Suppressor macrophage treated with lipopolysaccharide for 1 hour (primary cell): ENCODE data around the gene JAKMIP1.
"Not testable (repeated sequence)": the region's sequence is repeated elsewhere in the genome, so short reads cannot be mapped to it uniquely, and the experiment has no call there.

Experiments used
- DNase-seq, 3 donors: peaks; one replicate each; pipeline ENCODE4 v3.0.0-alpha.2; 2020 to 2022

JAKMIP1 gene

DNA sequence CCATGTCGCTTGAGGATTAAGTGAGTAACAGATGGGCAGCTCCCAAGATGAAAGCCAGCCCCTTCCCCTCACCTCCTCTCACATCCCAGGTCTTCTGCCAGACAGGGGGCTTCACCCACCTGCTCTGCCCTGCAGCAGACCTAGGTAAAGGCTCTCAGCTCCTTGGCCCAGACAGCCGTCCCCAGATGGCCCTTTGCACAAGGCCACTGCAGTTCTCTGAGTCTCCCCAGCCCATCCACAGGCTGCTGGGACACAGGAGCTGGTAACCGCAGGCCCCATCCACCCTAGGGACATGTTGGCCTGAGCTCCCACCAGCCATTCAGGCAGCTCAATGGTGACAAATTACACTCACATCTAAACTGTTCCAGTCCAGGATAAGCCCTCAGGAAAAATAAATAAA, 197.4 kb downstream of the JAKMIP1 start:
- DNase-seq = no peak

DNA sequence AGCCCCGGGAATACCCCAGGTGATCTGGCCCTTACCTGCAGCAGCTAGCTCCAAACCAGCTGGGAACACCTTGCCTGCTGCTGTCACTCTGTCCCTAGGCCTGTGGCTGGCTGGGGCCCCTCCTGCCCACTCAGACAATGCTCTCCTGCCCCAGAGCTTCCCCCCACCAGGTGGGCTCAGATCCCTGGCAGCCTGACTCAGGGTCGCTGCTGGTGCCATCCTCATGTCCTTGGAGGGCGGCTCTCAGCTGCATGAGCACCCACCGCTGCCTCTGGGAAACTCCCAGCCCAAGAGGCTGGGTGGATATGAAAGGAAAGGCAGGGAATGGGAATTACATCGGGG, 197.9 kb downstream of the JAKMIP1 start:
- DNase-seq = no peak

DNA sequence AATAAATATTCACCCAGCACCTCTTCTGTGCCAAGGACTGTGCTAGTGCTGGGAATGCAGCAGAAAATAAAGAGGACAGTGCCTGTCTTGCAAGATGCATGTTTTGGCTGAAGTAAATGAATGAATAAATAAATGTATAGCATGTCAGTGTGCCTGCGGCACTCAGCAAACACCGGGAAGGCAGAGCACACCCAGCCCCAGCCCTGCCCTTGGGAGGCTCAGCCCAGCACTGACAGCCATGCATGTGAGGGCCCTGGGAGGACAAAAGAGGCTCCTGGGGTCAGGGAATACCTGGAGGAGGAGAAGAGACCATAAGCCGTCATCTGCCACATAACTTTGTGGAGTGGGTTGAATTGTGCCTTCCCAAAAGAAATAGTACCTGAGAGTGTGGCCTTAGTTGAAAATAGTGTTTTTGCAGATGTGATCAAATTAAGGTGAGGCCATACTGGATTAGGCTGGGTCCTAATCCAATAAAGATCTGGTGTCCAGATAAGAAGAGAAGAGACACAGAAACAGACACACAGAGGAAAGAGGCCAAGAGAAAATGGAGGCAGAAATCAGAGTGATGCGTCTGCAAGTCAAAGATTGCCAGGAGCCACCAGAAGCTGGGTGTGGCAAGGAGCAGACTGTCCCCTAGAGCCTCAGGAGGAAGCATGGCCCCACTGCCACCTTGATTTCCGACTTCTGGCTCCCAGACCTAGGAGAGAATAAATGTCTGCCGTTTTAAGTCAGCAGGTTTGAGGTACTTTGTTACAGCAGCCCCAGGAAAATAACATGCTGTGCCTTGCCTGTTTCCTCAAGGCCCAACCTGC, 198.5 kb downstream of the JAKMIP1 start:
- no peak for DNase-seq

DNA sequence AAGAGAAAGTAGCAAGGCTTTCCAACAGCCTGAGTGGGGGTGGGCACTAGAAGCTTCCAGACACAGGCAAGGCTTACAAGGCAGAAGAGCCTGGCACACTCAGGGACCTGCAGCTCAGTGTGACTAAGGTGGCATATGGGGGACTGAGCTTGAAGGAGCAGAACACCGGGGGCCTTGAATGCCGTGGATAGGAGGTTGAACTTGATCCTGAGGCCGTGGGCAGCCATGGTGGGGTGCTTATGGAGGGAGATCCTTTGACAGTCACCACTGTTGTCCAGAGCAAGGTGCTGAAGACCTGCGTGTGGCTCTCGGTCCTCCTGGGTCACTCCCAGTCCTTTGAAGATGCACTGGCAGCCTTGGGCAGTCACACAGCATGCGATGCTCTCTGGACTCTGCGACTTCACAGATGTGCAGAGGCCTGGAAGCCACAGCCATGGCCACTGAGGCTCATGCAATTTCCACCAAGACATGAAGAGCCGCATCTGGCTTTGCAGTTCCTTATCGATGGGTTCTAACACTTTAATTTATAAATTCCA, 200.5 kb downstream of the JAKMIP1 start:
- no peak for DNase-seq

DNA sequence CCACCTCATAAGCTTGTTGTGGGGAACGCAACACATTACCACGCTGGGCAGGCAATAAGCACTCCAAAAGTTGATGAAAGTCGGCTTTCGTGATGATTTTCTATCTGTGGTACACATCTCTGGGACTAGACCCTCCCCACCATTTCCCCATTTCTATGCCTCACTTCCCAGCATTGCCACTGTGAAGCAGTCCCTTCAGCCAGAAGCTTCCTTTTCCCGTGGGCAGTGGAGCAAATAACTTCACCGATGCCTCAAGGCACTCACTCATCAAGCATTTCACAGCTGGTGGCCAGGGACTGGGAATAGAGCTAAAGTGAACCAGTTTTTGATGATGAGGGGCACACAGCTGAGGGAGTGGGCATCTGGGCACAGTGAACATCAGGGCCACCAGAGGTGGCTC, 201.0 kb downstream of the JAKMIP1 start:
- DNase-seq = no peak

DNA sequence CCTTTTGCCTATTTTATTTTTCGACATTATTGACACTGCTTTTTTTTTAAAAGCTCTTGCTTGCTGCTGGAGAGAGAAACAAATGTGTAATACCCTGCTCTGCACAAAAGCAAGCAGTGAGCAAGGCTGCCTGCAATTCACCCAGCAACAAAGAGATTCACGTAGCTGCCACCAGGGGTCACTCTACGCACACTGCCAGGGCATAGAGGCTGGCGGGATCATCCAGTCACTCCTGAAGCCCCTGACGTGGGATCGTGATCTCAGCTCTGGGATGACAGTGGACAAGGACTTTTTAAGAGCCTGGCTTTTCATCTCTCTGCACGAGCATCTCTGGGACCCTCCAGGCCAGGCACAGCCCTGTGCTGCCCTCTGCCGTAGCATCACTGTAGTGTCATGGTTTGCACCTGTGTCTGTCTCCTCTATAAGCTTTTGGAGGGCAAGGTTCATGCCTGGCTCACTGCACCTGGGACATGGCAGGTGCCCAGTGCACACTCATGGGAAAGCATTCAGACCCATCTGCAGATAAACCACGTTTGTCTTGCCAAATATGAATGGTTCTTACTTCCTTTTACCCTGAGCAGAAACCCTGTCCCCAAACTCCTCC, 201.9 kb downstream of the JAKMIP1 start:
- peak; percentile 49 to 70 (median 65) for DNase-seq

DNA sequence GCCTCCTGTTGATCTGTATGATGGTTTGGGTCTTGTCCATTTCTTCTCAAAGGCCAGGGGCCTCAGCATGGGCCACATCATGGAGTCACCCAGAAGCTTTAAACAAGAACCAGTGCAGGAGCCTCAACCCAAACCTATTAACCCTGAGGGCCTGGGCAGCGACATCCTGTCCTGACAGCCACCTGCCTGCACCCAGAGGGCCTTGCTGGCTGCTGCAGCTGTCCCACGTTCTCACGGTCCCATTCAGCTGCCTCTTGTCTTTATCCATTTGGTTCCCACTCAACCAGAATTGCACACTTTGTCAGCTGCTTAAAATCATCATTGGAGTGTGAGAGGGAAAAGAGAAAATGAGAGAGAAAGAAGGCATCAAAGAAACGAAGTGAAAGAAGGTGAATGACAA, 203.7 kb downstream of the JAKMIP1 start:
- no peak for DNase-seq

DNA sequence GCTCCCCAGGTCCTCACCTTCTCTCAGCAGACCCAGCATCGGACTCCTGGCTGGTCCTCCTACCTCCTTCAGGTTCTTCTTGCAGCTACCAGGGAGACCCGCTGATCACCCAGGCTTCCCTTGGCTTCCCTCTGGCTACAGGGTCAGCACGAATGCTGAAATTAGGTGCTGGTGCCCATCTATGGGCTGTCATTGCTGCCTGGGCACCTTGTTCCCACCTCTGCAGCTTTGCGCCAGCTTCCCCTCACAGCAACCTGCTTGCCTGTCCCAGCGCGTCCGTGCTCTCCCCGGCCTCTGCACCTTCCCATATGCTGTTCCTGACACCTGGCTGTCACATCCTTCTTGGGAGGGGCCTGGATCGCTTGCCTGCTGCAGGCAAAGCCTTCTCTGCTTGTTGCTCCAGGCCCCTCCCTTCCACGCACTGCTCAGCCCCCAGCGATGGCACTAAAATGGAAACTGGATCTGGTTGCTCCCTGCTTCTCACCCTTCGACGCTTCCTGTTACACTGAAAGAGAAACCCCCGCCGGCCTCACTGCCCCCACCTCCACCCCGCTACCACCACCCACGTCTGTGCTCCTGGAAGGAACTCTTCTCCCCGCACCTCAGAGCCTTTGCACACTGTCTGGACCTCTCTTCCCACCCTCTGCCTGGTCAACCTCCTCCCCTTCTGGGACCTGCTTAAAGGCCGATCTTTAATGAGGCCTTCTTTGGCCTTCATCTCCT, 204.3 kb downstream of the JAKMIP1 start:
- no peak for DNase-seq

DNA sequence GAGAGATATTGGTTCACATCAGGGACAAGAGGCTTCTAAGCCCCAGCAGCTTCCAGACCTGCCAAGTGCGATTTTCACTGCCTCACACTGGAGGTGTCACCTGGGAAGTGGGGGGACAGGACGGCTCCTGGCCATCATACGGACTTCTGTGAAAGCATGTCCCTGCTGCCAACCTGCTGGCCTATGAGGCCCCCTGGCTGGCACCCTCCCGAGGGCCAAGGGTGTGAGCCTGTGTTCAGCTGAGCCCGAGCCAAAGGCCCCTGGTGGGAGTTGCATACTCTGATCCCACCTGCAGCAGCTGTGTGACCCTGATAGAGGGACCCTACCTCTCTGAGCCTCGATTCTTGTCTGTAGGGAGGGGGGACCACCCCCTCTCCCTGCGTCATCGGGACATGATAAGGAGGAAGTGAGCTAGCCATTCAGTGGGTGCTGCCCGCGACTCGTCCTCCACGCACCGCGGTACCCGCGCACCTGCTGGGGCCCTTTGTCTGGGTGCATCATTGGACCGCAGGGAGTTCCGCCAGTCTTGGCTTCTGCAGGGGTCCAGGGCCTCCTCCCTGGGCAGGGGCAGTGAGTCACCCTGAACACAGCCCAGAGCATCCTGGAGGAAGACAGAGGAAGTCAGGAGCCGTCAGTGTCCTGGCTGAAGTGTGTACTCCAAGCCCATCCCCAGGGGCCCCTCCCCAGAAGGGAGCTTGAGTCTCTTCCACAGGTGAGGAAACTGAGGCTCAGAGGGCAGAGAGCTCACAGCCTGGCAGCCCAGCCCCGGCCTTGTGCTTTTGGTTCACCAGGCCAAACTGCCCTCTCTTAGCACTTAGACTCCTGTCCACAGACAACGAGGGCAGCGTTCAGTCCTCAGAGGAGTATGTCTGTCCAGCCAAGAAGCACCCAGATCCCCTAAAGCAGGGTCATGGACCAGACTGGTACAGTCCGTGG, 206.2 kb downstream of the JAKMIP1 start:
- no peak for DNase-seq

DNA sequence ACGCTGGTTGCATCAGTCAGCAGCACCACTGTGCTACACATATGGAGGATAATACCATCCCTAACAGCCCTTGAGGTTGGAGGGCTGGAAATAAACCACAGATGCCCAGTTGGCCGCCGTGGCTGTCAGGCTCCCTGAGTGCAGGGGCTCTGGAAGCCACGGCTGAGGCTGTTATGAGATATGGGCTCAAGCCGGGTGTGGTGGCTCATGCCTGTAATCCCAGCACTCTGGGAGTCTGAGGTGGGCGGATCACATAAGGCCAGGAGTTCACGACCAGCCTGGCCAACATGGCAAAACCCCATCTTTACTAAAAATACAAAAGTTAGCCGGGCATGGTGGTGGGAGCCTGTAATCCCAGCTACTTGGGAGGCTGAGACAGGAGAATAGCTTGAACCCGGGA, 207.0 kb downstream of the JAKMIP1 start:
- not testable (repeated sequence) for DNase-seq

DNA sequence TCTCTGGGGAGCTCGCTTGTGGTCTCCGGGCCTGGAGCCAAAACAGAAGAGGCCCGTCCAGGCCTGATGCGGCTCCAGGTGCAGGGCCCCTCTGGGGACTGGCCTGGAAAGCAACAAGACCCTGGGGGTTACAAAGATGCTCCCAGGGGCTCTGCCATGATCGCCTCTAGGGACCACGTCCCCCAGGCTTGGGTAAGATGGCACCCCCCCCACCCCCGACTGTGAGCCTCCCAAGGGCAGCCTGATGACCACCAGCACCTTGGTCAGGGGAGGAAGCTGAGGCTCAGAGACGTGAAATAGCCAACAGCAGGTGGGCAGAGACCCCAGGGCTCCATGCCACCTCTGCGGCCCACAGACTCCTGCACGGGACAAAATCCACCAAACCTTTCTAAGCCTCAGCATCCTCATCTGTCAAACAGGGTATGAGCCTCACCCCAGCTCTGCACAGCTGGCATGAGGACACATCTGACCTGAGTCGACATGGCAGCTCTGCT, 207.5 kb downstream of the JAKMIP1 start:
- DNase-seq = no peak

DNA sequence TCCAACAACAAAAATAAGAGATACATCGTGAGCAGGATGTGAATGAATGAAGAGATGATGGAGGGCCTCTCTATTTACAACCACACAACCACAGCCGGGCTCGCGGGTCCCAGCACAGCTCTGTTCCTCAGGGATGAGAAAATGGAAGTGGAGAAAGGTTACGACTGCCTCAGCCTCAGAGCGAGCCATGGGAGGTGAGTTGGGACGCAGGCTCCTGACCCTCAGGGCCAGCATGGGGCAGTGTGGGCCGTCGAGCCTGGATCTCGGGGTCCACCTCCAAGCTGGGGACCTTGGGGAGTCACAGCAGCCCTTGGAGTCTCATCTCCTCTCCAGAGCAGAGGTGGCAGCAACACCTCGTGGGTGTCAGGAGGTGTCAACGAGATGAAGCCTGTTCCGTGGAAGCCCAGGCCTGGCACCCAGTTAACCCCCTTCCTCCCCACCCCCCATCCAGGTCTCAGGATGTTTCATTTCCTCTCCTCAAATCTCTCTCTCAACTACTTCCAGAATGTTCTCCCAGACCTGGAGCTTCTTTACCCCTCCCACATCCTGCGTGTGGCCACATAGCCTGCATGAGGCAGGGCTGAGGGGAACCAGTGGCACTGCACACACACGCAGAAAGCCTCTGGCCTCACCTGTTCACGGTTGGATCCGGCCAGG, 208.1 kb downstream of the JAKMIP1 start:
- no peak for DNase-seq

DNA sequence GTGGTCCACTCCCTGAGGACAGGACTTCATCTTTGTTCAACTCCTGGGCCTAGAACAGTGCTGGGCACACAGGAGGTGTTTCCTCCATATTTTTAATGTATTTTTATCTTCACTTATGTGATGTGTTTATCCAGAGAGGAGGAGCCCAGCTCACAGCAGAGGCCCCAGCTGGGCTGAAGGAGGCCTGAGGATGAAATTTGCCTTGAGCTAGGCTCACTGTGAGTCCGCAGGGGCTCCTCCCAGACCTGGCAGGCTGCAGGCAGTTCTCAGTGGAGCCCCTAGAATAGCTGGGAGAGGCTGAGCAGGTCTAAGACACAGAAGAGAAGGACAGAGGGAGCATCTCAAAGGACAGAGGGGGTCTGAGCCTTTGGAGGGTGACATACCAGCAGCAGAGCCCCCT, 208.9 kb downstream of the JAKMIP1 start:
- no peak for DNase-seq

DNA sequence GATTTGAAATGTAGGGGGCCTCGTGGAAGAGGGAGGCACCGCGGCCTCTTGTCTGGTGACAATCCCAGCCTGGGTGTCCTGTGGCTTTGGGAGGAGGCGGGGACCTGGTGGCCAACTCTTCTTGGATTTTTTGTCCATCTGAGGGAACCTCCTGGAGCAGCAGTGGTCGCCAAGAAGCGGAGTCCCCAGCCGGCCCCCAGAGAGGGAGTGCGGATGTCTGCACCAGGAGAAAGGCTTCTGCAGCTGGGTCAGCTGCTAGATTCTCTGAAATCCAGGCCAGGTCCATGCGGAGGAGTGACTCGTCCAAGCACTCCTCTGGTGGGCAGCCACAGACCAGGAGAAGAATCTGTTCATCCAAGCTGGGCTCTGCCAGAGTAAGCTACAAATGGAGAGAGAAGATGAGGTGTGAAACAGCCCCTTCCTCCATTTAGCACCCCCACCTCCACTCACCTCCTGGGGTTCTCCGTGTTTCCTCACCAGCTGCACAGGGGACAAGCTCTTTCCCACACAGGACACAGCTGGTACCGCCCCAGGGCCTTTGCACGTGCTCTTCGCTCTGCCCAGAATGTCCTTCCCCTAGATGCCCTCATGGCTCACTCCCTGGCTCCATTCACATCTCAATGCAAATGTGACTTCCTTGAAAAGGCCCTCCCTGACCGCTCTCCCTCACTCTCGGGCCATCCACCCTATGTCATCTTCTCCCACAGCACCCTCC, 209.7 kb downstream of the JAKMIP1 start:
- no peak for DNase-seq

DNA sequence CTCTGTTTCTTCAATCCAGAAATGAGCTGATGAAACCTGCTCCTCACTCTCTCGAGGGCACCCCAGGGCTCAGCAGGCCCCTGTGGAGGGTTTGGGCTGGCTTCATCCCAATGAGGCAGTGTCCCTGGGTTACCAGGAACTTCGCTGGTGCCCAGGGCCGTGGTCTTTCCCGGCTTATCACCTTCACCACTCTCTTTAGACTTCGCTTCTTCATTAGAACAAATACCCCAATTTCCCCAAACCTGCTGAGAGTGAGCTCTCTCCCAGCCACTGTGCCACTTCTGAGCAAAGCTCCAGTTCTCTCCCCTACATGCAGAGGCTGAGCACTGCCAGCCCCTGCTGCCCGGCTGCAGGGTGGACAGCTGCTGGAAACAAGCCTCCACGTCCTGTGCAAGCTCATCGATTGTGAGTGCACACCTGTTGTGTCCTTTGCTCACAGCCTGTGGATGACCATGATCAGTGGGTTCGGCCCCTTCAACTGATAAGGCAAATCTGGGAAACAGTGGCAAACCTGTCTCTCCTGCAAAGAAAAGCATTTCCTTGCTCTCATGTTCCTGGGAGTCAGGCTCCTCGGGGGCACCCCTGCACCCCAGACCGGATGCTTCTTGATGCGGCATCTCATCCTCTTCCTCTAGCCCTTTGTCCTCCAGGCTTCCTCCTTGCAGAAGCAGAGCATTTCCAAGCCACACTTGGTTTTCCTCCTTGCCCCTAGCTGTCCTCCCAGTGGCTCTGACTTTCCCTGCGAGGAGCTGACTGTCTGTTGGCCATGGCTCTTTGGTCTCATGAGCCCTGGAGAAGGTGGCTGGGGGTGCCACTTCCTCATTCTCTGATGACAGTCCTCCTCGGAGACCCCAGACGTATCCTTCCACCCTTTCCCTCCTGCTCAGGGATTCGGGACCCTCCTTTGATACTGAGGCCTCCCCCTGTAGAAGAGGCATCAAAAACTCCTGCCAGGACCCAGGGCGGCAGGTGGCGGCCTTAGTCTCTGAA, 210.8 kb downstream of the JAKMIP1 start:
- no peak for DNase-seq

DNA sequence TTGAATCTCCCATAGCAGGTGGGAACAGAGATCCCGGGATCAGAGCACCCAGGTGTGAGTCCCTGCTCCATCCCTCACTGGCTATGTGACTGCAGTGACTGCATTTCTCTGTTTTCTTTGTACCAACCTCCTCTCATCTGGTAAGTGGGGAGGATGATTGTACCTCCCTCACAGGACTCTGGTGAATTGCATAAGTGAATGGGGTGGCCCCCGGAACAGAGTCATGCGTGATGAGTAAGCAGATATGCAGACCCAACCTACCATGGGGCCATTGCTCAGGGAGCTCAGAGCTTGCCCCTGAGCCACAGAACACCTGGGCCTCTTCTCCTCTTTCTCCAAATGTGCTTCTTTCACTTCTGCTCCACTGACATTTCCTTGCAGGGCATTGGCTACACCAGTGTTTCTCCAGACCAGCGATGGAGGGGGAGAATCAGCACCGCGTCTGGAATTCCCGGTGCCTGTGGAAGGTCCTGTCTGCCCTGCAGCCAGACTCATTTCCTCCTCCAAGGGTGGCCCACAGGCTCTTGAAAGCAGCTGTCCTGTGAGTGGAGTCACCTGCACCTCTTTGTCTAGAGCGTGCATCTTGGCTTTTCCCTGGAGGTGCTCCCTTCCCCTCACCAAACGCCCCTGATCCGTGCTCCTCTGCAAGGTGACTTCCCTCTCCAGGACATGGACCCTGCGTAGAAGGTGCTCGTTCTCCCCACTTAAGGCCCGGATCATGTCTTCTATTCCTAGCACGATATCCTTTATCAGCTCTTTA, 212.1 kb downstream of the JAKMIP1 start:
- DNase-seq = no peak

DNA sequence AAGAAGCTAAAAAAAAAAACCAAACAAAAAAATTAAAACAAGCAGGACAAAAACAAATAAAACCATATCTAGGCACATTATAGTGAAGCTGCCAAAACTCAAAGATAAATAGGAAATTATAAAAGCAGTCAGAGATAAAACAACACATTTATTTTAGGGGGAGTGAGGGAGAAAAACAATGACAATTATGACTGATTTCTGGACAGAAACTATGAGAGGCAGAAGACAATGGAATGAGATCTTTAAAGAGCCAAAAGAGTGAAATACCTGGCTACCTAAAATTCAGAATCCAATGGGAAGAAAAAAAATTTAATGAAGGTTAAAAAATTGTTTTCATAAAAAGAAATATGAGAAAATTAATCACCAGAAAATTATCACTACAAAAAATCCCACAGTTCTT, 215.5 kb downstream of the JAKMIP1 start:
- DNase-seq = no peak

DNA sequence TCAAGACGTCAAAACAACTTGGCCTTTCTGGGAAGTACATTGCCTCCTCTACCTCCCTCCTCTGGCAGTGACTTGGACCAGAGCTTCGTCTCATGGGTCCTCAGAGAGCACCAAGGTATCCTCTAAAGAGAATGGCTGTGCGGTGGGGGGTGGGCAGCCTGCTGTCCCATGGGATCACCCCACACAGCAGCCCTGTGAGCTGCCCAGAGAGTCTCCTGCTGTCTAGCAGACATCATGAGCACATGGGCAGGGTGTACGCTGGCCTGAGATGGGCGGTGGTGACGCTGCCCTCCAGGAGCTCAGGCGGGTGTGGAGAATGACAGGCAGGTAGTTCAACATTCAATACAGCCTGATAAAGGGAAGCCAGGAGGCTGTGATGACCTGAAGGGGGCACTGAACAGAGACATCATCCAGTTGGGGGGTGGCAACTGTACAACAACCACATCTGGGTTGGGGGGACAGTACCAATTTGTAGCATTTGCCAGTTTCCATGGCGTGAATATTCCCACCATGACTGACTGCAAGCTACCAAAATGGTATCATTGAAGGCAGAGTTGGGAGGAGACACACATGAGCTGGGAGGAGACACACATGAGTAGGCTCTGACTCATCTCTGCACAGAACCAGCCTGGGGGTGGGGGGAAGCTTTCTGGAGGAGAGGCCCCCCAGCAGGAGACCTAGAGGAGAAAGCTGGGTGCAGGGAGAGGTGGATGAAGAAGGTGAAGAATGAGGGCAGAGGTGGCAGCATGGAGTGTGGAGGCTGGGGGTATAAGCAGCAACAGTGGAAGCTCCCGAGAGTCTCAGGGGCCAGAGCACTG, 218.0 kb downstream of the JAKMIP1 start:
- DNase-seq = no peak
